Measurements from ENCODE around the gene TEX52. TPM values are rescaled to one million over a fixed set of nuclear protein-coding genes. Genes with fewer than 3 reads are reported as not detected.

The TEX52 gene
- total and polyA plus RNA-seq, 2 of the 13 experiments (the other 11 are each of a cell fraction or from before 2014, with no cell fraction given) = 0.05 TPM; not detected in 1

- peak; percentile 81 for TF ChIP-seq MNT (IDR thresholded peaks at IDR 0.05)
- TF ChIP-seq CHD4 (IDR thresholded peaks at IDR 0.05; ENCODE audit: borderline replicate concordance, low read length) = no peak
- no peak for TF ChIP-seq MTA3 (CRISPR knock-in tag; IDR thresholded peaks at IDR 0.05)
- peak; percentile 89 for TF ChIP-seq ARNT2 (CRISPR knock-in tag; IDR thresholded peaks at IDR 0.05; ENCODE audit: low read depth)
- peak; percentile 91 for TF ChIP-seq AKAP8 (CRISPR knock-in tag; IDR thresholded peaks at IDR 0.05)
- no peak for TF ChIP-seq SETDB1 (CRISPR knock-in tag; IDR thresholded peaks at IDR 0.05; ENCODE audit: borderline replicate concordance)
- 0 out of 2 replicates have a peak, but pooled peaks have one; percentile 4 for TF ChIP-seq SALL2 (CRISPR knock-in tag; IDR thresholded peaks at IDR 0.05)
- peak; percentile 80; the same call in 1 of the 2 replicates for TF ChIP-seq KDM2A (CRISPR knock-in tag; IDR thresholded peaks at IDR 0.05; ENCODE audit: borderline replicate concordance, low read depth)
- TF ChIP-seq REL (CRISPR knock-in tag; conservative IDR thresholded peaks at IDR 0.05) = no peak
- no peak for TF ChIP-seq ZKSCAN1 (IDR thresholded peaks at IDR 0.05; ENCODE audit: low read length)
- TF ChIP-seq MXD3 (CRISPR knock-in tag; IDR thresholded peaks at IDR 0.05) = peak; percentile 68
- TF ChIP-seq PLSCR1 (CRISPR knock-in tag; IDR thresholded peaks at IDR 0.05; ENCODE audit: borderline replicate concordance) = no peak; the same call in 1 of the 2 replicates
- TF ChIP-seq ZHX2 (IDR thresholded peaks at IDR 0.05; ENCODE audit: low read depth) = peak; percentile 45; the same call in 1 of the 2 replicates
- no peak for TF ChIP-seq ZHX2 (CRISPR knock-in tag; IDR thresholded peaks at IDR 0.05; ENCODE audit: borderline replicate concordance)
- no peak for TF ChIP-seq ZNF629 (CRISPR knock-in tag; conservative IDR thresholded peaks at IDR 0.05)
- TF ChIP-seq ZNF572 (CRISPR knock-in tag; IDR thresholded peaks at IDR 0.05) = peak; percentile 73; the same call in 1 of the 2 replicates
- TF ChIP-seq KMT2A (CRISPR knock-in tag; IDR thresholded peaks at IDR 0.05) = peak; percentile 89
- no peak for TF ChIP-seq CEBPB (IDR thresholded peaks at IDR 0.05; ENCODE audit: borderline replicate concordance, low read depth, low read length)
- TF ChIP-seq IRF1 (CRISPR knock-in tag; IDR thresholded peaks at IDR 0.05; ENCODE audit: low read depth) = 0 out of 2 replicates have a peak, but pooled peaks have one; percentile 75
Observed at GRCh38 chr12:2890388-2891239, 33.8 kb upstream of the TEX52 start, which contains the start of gene TULP3 (continued).

Data from HepG2 (cell line).